ENCODE results near the gene RNF135. TPM values are rescaled to one million over a fixed set of nuclear protein-coding genes. Genes with fewer than 3 reads are reported as not detected.

The RNF135 gene
- polyA plus RNA-seq, 2 of the 4 experiments (the other 2 are of a cell fraction) = 25.8 to 35.0 TPM

GRCh38 chr17:30926516-30926915 is 44.3 kb upstream of the RNF135 start:
- H3K4me3 ChIP-seq = no peak overlapping the region
- ATAC-seq = no peak
- no peak overlapping the region for H3K4me2 ChIP-seq
- ChIA-PET POLR2A (no interaction called here), CTCF (interaction anchor here (0.6 to 1.2 kb wide), 3 partner anchors 12 to 599 kb away, joined by 3 to 5 read pairs (median 3); no protein-coding TSS in a partner anchor)
- H3K9me3 ChIP-seq = no peaks in the 10 kb centered on the region
- no peak for TF ChIP-seq HDAC2 (IDR thresholded peaks at IDR 0.05)
- FAIRE-seq = no peak
- 69% methylated on average over 6 of the region's 6 CpGs for WGBS (ENCODE audit: missing lambda C conversion rate)
- H3K27ac ChIP-seq = no peak overlapping the region
- DNase-seq (ENCODE audit: low read depth in 1 of 2, low spot score in 1 of 2) = no peak
- no peaks in the 10 kb centered on the region for H3K4me1 ChIP-seq

- POLR2A ChIA-PET = no interaction called here
Observed at GRCh38 chr17:30927756-30928155, 43.1 kb upstream of the RNF135 start.

GRCh38 chr17:30928584-30928983 is 42.3 kb upstream of the RNF135 start:
- Histone ChIP-seq H3K4me2 (no peak overlapping the region), H3K4me1 (no peaks in the 10 kb centered on the region), H3K27ac (no peak overlapping the region), H3K4me3 (no peak overlapping the region), H3K9me3 (no peaks in the 10 kb centered on the region)
- DNase-seq (ENCODE audit: low read depth in 1 of 2, low spot score in 1 of 2) (no peak), FAIRE-seq (peak; percentile 13), ATAC-seq (peak; percentile 20 to 51; a peak in 4 of 6 replicates)
- ChIA-PET POLR2A (interaction anchor here (0.9 kb wide), 1 partner anchor 18 kb away, joined by 3 read pairs; no protein-coding TSS in a partner anchor), CTCF (interaction anchor here (1.1 to 1.4 kb wide), 2 partner anchors 11 to 288 kb away, joined by 3 to 5 read pairs; no protein-coding TSS in a partner anchor)
- no peak for TF ChIP-seq JUNB (IDR thresholded peaks at IDR 0.05)
- no peak for TF ChIP-seq RFX5 (IDR thresholded peaks at IDR 0.05)
- TF ChIP-seq MAFK (IDR thresholded peaks at IDR 0.05; ENCODE audit: partially characterized antibody) = no peak
- no peak for TF ChIP-seq CBX2 (IDR thresholded peaks at IDR 0.05; ENCODE audit: borderline replicate concordance, low read depth)
- TF ChIP-seq CEBPB (IDR thresholded peaks at IDR 0.05) = no peak
- WGBS (ENCODE audit: missing lambda C conversion rate) = 94% methylated on average over 3 of the region's 3 CpGs

More at GRCh38 chr17:30927756-30928155, 43.1 kb upstream of the RNF135 start:
- H3K9me3 ChIP-seq = no peaks in the 10 kb centered on the region
- H3K27ac ChIP-seq = no peak overlapping the region
- DNase-seq (ENCODE audit: low read depth in 1 of 2, low spot score in 1 of 2) (no peak), ATAC-seq (no peak), FAIRE-seq (no peak)
- no peaks in the 10 kb centered on the region for H3K4me1 ChIP-seq
- 86% methylated on average over 5 of the region's 5 CpGs for WGBS (ENCODE audit: missing lambda C conversion rate)
- no peak overlapping the region for H3K4me3 ChIP-seq
- CTCF ChIA-PET = interaction anchor here (0.6 to 1.4 kb wide), 4 partner anchors 10 to 289 kb away, joined by 3 to 5 read pairs (median 4); no protein-coding TSS in a partner anchor
- TF ChIP-seq RAD21 (conservative IDR thresholded peaks at IDR 0.05 in 1 of 2, IDR thresholded peaks at IDR 0.05 in 1 of 2) (no peak), RNF2 (IDR thresholded peaks at IDR 0.05; ENCODE audit: borderline replicate concordance, low read depth) (no peak), BCL3 (IDR thresholded peaks at IDR 0.05) (no peak), MAFK (IDR thresholded peaks at IDR 0.05; ENCODE audit: partially characterized antibody) (no peak)
- H3K4me2 ChIP-seq = no peak overlapping the region

- DNase-seq (ENCODE audit: low read depth in 1 of 2, low spot score in 1 of 2) = no peak
- TF ChIP-seq USF2 (IDR thresholded peaks at IDR 0.05) (no peak), BHLHE40 (IDR thresholded peaks at IDR 0.05; ENCODE audit: low read depth, low read length) (no peak), ZSCAN20 (CRISPR knock-in tag; IDR thresholded peaks at IDR 0.05) (no peak), FOSB (CRISPR knock-in tag; IDR thresholded peaks at IDR 0.05) (no peak), RNF2 (IDR thresholded peaks at IDR 0.05; ENCODE audit: borderline replicate concordance, low read depth) (no peak), ZFP36 (IDR thresholded peaks at IDR 0.05; ENCODE audit: borderline replicate concordance, partially characterized antibody) (no peak), EHMT2 (IDR thresholded peaks at IDR 0.05; ENCODE audit: low read depth) (no peak), HOXB13 (CRISPR knock-in tag; IDR thresholded peaks at IDR 0.05; ENCODE audit: low read depth) (no peak), MAZ (IDR thresholded peaks at IDR 0.05; ENCODE audit: borderline replicate concordance, low read depth, low read length) (no peak), MAFK (IDR thresholded peaks at IDR 0.05; ENCODE audit: partially characterized antibody) (no peak), HOXA7 (CRISPR knock-in tag; IDR thresholded peaks at IDR 0.05) (no peak), TP53 (CRISPR knock-in tag; IDR thresholded peaks at IDR 0.05) (no peak), NPAS2 (CRISPR knock-in tag; IDR thresholded peaks at IDR 0.05; ENCODE audit: borderline replicate concordance) (no peak), HMGXB4 (CRISPR knock-in tag; IDR thresholded peaks at IDR 0.05; ENCODE audit: borderline replicate concordance) (no peak), TFCP2L1 (CRISPR knock-in tag; IDR thresholded peaks at IDR 0.05) (no peak), EP300 (IDR thresholded peaks at IDR 0.05) (no peak), POLR2AphosphoS2 (conservative IDR thresholded peaks at IDR 0.05; ENCODE audit: low read length) (no peak), HOXB5 (CRISPR knock-in tag; IDR thresholded peaks at IDR 0.05) (no peak)
- FAIRE-seq = no peak
- Histone ChIP-seq H3K9me3 (no peaks in the 10 kb centered on the region), H3K4me3 (no peak overlapping the region), H3K27ac (no peak overlapping the region), H3K4me1 (no peaks in the 10 kb centered on the region), H3K4me2 (no peak overlapping the region)
- CTCF ChIA-PET = interaction anchor here (1.4 kb wide), 1 partner anchor 12 kb away, joined by 5 read pairs; no protein-coding TSS in a partner anchor
- POLR2A ChIA-PET = interaction anchor here (0.9 kb wide), 1 partner anchor 19 kb away, joined by 3 read pairs; no protein-coding TSS in a partner anchor
- WGBS (ENCODE audit: missing lambda C conversion rate) = 74% methylated on average over 8 of the region's 8 CpGs
- peak; percentile 20 to 27; a peak in 2 of 6 replicates for ATAC-seq
Observed at GRCh38 chr17:30929081-30929633, 41.7 kb upstream of the RNF135 start.

Measured in A549 (cell line).